ENCODE measurements around the gene ELFN1.

GRCh38 chr7:1694611-1695511 is 24.8 kb downstream of the ELFN1 start:
- TF ChIP-seq CTCF (conservative IDR thresholded peaks at IDR 0.05; ENCODE audit: low read length) (no peak), EZH2phosphoT487 (IDR thresholded peaks at IDR 0.05; ENCODE audit: borderline replicate concordance) (no peak)

Data from Loucy (cell line).